NCI-H1105 treated with DMSO at 0.1 percent for 48 hours (cell line): Measurements from ENCODE around the gene HSBP1L1.

Experiments
- DNase-seq: peaks from one replicate; lab custom pipeline; 2025; lab: John Stamatoyannopoulos, UW

The HSBP1L1 gene

GRCh38 chr18:79930020-79930642, 34.3 kb upstream of the HSBP1L1 start:
- DNase-seq: no peak

DNA sequence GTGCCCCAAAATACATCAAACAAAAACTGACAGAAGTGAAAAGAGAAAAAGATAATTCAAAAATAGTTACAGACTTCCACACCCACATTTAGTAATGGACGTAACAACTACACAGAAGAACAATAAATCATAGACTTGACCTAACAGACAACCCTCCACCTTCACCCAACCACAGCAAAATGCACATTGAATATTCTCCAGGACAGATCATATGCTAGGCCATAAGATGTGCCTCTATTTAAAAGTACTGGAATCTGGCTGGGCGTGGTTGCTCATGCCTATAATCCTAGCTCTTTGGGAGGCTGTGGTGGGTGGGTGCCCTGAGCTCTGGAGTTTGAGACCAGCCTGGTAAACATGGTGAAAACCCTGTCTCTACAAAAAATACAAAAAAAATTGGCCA, 33.0 kb upstream of the HSBP1L1 start:
- DNase-seq: no peak

GRCh38 chr18:79932907-79933306, 31.5 kb upstream of the HSBP1L1 start:
- DNase-seq: no peak

DNA sequence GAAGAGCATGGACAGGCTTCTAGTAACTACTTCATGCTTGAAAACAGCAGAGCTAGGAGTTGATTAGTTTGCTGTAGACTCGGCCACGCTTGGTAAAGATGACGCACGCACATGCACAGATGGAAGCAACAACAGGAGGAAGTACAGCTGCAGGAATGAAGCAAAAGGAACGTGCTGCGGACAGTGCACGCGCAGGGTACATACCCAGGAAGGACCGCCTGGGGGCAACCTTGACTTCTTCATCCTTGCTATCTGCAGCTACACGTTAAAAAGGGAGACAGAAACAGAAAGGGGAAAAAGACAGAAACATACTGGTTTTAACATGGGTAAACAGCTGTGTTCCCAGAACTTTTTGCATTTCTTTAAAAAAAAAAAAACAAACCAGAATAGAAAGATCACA, 30.7 kb upstream of the HSBP1L1 start:
- no peak for DNase-seq

DNA sequence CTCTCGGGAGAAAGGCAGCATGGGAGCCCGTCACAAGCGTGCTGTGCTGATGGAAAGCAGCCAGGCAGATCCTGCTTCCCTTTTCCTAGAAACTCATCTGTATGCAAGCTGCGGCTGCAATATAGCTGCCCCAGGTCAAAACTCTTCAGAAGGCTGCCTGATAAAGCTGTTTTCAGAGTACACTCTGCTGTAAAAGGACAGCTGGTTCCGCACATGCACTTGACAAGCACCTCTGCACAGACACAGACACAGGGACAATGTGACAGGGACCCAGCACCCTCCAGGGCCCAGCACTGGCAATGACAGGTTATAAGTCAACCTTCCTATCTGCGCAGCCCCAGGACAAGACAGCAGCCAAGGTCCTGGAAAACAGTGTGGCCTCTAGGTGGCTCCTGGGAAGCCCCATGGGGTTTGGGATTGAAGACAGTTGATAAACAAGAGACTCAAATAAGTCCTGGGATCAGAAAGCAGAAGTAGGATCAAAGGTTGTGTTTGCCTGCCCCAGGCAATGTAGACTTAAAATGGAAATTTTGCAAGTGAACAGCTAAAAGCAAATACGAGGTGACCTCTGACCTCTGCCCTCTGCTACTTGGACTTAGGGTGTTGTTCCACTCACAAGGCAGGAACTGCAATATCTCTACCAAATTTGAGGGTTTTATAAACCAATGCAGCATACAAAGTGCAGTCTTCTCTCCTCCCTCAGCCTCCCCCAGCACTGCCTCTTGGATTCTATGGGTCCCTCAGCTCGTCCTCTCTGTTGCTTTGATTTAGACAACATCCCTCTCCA, 29.9 kb upstream of the HSBP1L1 start:
- DNase-seq: no peak

DNA sequence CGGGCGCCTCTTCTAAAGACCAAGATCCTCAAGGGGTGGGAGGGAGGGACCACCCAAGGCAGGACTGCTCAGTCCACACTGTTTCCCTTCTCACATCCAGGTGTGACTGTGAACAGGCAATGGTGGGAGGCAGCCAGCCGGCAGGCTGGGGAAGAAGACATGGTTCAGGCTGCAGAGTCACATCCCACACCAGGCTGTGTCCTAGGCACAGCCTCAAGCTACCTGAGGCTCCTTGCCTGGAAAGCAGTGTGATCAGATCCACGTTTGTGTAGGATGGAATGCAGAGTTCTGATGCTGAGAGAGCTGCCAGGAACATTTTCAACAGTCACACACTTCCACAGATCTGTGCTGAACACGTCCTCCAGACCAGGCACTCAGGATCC, 29.4 kb upstream of the HSBP1L1 start:
- no peak for DNase-seq

GRCh38 chr18:79935499-79935898, 28.9 kb upstream of the HSBP1L1 start:
- no peak for DNase-seq

DNA sequence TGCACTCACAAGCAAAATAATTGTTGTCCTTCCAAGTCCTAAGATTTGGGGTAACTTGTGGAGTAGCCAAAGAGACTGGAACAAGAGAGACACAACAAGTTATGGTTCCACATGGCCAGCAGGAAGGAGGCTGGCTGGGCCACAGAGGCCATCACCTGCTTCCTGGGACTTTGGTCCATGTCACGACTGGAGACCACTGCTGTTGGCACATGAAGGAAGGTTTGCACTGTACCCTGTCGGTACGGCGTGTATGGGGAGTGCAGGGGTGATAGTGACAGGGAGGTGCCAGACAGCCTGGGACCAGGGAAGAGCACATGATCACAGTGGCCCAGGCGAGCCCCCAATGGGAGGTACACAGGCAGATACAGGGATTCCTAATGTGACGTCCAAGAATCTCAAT, 28.5 kb upstream of the HSBP1L1 start:
- no peak for DNase-seq

DNA sequence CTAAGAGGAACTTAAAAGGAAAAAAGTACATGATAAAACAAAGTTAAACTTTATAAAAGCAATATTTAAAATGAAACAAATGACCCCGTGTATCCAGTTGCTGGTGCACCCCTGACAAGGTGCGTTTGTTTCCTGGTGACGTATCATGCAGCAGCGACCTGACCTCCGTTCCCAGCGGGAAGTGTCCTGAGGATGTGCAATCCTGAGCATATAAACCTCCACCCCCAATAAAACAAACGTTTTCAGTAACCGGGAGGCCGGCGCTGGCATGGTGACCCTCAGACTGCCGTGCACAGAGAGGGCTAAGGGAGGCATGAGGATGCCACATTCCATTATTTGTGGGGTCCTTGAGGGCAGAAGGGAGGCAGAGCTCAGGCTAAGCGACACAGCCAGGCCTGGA, 27.8 kb upstream of the HSBP1L1 start:
- no peak for DNase-seq

DNA sequence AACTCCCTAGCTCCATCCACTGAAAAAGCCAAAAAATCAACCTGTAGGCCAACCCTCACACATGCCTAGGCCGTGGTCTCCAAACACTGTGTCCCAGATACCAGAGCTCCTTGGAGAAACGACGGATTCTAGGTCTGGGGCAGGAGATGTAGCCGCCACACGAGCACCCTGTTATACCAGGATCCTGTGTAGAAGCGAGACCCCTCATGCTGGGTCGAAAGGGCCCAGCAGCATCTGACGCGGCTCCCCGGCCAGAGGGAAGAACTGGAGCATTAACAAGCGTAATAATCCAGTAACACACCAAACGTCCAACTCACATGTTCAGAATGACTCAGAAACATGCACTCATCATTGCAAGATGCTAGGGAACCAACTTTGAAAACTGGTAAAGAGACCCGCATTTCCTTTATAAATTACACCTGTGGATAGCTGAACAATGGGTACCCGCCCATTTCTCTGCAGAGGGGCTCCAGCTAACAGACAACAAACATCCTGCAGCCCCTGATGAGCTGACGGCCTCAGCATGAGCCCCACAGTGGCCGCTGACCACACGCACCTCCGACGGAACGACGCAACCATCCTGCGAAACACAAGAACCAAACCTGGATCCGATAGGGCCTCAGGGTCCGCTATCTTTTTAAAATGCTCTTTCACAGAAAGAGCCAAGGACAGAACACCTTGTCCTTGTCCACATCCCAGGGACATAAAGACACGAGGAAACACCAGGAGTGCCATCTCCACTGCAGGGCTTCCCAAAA, 27.2 kb upstream of the HSBP1L1 start:
- DNase-seq: no peak

DNA sequence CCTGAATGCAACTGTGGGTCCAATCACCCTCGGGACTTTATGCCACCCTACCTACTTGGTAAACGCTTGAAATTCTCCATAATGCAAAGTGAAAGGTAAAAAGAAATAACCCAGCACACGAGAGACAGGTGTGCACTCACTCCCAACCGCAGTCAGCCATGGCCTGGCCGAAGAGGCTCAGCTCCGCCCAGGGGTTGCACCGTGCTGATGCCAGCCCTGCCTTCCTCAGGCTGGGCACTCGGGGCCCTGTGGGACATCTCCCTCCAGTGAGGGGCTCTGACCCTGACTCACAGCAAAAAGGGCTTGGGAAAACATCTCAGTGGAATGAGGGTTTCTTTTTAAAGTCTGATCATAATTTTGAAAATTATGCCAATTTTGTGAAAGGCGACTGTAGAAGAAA, 26.2 kb upstream of the HSBP1L1 start:
- no peak for DNase-seq

DNA sequence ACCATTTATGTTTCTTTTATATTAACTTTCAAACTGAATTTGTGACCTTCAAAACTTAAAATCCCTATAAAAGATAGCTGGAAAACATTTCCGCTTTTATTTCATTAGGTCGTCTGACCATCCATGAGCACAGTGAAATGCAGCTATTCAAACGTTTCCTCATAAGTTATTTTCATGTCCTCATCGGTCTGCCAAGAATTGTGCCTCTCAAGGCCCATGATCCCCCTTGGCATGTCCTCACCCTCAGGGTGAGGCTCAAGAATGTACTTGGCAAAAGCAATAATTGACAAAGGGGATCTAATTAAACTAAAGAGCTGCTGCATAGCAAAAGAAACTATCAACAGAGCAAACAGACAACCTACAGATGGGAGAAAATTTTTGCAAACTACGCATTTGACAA, 25.3 kb upstream of the HSBP1L1 start:
- DNase-seq: no peak

DNA sequence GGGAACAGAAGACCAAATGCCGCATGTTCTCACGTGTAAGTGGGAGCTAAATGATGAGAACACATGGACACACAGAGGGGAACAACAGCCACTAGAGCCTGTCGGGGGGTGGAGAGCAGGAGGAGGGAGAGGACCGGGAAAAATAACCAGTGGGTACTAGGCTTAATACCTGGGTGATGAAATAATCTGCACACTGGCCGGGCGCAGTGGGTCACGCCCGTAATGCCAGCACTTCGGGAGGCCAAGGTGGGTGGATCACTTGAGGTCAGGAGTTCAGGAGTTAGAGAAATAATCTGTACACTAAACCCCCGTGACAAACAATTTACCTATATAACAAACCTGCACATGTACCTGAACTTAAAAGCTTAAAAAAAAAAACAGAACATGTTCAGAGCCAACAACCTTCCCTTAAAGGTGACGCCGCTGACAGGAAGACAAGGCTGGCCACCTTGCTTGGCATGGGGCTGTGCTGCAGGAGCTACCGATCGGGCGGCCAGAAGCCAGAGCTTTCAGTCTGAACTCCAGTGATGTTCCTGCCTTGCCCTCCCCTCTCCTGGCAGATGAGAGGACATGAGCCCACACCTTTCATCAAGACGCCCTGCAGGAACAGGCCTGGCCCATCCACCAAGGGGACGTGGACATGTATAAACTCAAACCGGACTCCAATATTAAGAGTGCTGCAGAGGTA, 24.2 kb upstream of the HSBP1L1 start:
- DNase-seq: no peak

GRCh38 chr18:79940814-79941472, 23.5 kb upstream of the HSBP1L1 start:
- no peak for DNase-seq

DNA sequence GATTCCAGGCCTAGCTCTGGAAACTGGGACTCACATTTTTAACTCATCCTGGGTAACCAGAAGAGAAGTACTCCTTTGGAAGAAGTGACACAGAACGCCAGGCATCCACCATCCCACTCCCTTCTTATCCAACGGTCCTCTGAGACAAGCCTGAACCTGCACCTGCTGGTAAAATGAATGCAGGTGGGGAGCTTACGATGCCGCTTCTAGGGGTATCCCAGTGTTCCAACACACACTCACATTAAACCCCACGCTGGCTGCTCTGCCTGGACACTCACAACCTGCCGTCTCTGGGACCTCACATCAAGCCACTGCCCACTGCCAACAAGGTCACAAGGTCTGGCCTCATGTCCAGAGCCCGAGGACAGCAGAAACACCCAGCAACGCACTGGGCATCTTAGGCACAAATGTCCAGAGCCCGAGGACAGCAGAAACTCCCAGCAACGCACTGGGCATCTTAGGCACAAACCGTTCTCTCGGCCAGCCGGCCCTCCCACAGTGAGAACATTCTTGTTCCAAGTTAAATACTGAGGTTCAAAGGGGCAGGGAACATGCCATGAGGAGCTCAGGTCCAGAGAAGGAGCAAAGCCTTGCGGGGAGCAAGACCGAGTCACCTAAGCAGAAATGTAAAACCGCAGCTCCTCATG, 22.8 kb upstream of the HSBP1L1 start:
- no peak for DNase-seq

DNA sequence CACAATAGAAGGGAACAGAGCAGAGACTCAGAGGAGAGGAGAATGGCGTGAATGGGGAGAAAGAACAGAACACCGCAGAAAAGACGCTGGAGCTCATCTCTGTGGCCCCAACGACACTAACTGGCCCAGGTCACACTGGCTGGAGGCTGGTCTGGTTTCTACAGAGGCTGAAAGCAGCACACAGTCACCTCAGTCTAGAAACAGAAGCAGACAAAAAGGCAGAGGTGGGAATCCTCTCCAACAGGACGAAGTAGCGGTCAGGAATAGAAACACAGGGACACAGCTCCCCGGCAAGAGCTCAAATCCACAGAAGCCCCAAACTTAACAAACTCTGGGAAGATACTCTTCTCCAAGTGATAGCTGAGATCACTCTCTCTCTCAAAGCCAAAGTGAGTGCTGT, 22.2 kb upstream of the HSBP1L1 start:
- no peak for DNase-seq

DNA sequence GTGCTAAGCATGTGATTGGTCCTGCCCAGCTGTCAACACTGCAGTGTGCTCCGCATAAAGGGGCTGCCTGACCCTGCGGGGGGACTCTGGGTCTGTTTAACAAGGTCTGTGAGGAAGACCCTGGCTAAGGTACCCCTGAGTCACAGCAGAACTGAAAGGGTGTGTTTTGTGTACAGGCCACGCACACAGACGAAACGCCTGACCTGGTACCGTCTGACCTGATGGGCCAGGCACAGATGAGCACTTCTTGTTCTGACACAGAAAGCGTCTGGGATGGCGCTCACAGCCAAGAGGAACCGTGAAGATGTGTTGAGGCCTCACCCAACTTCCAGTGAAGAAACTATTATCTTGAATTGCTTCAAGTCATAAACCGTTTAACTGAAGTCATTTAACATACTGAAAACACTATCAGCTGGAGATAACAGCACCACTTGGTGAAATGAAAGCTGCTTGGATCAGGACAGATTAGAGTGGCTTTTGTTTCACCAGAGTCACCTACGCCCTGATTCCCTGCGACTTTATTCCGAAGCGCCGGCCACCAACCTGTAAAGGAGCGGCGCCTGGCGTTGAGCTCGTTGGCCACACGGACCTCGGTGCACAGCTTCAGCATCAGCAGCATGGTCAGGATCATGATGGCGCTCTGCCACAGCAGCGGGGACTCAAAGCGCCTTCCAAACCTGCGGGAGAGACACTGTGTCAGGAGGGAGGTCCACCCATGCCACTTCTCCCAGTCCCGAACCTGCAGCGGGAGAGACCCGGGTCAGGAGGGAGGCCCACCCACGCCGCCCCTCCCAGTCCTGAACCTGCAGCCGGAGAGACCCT, 21.4 kb upstream of the HSBP1L1 start:
- DNase-seq: no peak

DNA sequence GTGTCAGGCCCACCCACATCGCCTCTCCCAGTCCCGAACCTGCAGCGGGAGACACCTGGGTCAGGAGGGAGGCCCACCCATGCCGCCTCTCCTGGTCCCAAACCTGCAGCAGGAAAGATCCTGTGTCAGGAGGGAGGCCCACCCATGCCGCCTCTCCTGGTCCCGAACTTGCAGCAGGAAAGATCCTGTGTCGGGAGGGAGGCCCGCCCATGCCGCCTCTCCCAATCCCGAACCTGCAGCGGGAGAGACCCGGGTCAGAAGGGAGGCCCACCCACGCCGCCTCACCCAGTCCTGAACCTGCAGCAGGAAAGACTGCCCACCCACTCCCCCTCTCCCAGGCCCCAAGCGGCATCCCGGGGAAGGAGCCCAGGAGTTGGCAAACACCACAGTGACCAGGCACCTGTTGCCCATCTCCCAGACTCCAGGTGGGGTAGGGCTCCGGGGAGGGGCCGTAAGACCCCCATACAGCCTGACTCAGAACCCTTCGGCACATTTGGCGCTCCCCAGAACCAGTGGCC, 20.8 kb upstream of the HSBP1L1 start:
- no peak for DNase-seq

DNA sequence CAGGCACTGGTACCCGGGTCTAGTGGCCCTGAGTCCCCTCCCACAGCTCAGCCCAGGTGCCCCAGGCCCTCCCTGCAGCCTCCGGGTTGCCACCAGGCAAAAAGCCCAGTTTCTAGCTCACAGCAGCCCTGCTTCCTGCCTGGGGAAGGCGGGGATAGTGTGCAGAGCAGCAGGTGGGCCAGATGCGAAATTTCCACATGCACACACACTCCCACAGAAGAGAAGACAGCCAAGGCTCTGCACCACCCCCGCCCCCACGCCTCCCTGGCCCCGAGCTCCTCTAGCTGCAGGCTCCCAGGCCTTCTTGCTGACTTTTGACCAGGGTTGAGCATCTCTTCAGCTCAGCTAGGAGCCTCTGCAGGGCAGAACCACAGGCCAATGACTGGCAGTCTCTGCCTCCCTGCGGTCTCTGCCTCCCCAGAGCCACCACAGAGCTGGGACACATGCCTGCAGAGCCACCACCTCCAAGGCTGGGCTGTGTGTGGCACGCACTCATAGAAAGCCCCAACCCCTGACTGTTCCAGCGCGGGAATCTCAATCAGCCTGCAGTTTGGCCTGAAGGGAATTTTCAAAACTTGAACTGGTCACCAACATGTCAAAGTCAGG, 20.2 kb upstream of the HSBP1L1 start:
- no peak for DNase-seq

GRCh38 chr18:79944746-79945117, 19.7 kb upstream of the HSBP1L1 start:
- DNase-seq: no peak
